Hepatocyte (in vitro differentiated cells): ENCODE data around the gene RAB27A.

Experiments
- CTCF ChIP-seq: fragments of 200-600 bp; sonication (generic); IDR thresholded peaks from 2 replicates; pipeline ENCODE4 v1.5.1; 2016; ENCODE audit warnings: antibody characterized with exemption, mild to moderate bottlenecking; ENCODE audit not compliant: poor library complexity
- EZH2 ChIP-seq: fragments of 200-600 bp; sonication (generic); IDR thresholded peaks from 2 replicates; pipeline ENCODE4 v1.6.1; 2016; ENCODE audit warnings: antibody characterized with exemption, mild to moderate bottlenecking, borderline replicate concordance
- EZH2phosphoT487 ChIP-seq: fragments of 200-600 bp; sonication (generic); IDR thresholded peaks from one replicate; pipeline ENCODE4 v1.6.1; 2018; ENCODE audit warnings: antibody characterized with exemption, mild to moderate bottlenecking, low read depth, moderate library complexity; ENCODE audit not compliant: unreplicated experiment, severe bottlenecking

GRCh38 chr15:55241186-55241585, 48.4 kb downstream of the RAB27A start:
- TF ChIP-seq CTCF = no peak
- no peak for TF ChIP-seq EZH2
- TF ChIP-seq EZH2phosphoT487 = no peak
